ENCODE measurements around the gene VWA2.

VWA2 gene

GRCh38 chr10:114316744-114317143 is 77.7 kb downstream of the VWA2 start:
- H3K27ac ChIP-seq: no peak overlapping the region
- TF ChIP-seq, protein P1, sequence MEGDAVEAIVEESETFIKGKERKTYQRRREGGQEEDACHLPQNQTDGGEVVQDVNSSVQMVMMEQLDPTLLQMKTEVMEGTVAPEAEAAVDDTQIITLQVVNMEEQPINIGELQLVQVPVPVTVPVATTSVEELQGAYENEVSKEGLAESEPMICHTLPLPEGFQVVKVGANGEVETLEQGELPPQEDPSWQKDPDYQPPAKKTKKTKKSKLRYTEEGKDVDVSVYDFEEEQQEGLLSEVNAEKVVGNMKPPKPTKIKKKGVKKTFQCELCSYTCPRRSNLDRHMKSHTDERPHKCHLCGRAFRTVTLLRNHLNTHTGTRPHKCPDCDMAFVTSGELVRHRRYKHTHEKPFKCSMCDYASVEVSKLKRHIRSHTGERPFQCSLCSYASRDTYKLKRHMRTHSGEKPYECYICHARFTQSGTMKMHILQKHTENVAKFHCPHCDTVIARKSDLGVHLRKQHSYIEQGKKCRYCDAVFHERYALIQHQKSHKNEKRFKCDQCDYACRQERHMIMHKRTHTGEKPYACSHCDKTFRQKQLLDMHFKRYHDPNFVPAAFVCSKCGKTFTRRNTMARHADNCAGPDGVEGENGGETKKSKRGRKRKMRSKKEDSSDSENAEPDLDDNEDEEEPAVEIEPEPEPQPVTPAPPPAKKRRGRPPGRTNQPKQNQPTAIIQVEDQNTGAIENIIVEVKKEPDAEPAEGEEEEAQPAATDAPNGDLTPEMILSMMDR (conservative IDR thresholded peaks at IDR 0.05): no peak
- TF ChIP-seq ZFX (IDR thresholded peaks at IDR 0.05): no peak

GRCh38 chr10:114319406-114320248 is 80.6 kb downstream of the VWA2 start:
- no peak overlapping the region for H3K27ac ChIP-seq
- TF ChIP-seq, protein P1 (conservative IDR thresholded peaks at IDR 0.05): no peak
- no peak for TF ChIP-seq ZFX (IDR thresholded peaks at IDR 0.05)

DNA sequence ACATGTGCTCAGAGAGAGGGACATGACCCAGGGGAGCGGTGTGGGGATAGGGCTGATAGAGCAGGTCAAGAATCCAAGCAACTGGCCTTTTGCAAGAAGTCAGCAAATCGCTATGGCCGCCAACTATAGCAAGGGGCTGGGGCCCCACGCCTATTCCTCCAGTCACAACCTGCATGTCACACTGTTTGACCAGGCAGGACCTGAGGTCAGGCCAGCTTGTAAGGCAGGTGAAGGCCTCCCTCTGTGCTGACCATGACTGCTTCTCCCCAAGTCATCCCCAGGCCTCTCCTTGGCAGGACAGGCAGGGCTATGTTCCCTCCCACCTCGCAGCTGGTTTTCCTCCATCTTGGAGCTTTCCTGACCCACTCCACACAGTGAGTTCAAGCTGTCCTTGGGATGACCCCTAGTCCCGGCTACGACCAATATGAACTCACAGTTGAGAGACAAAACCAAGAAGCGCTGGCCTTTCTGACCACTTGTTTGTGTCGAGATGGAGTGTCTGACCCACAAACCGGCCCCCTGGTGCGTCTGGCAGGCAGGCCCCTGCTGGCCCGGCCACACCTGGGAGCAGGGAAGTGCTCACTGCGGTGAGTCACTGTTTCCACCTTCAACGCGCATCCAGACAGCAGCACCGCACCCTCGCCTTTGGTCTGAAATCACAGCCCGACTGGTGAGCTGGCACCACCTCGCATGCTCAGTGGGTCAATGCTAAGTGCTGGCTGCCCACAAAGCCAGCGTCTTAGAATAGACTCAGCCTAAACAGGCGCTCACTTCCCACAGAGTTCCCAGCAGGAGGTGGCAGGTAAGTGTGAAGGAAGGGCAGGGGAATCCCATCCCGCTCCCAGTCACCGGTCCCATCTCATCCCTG is 81.4 kb downstream of the VWA2 start:
- no peak for TF ChIP-seq ZFX (IDR thresholded peaks at IDR 0.05)
- TF ChIP-seq, protein P1 (conservative IDR thresholded peaks at IDR 0.05): no peak
- no peak overlapping the region for H3K27ac ChIP-seq

DNA sequence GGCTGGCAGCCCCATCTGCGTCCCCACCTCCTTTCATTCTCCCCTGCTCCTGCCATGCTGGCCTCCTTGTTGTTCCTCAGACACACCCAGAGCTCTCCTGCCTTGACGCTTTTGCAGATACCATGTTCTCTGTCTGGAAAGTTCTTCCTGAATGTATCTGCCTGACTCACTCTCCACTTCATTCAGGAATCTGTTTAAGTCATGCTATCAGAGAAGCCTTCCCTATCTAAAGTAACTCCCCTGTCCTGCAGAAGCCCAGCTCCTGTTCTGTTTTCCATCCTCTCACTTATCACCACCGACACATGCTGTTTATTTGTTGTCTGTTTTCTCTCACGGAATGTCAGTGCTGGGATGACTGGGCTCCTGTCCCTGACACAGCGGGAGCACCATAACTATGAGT is 83.3 kb downstream of the VWA2 start:
- no peak overlapping the region for H3K27ac ChIP-seq
- TF ChIP-seq, protein P1 (conservative IDR thresholded peaks at IDR 0.05): no peak
- TF ChIP-seq ZFX (IDR thresholded peaks at IDR 0.05): no peak

DNA sequence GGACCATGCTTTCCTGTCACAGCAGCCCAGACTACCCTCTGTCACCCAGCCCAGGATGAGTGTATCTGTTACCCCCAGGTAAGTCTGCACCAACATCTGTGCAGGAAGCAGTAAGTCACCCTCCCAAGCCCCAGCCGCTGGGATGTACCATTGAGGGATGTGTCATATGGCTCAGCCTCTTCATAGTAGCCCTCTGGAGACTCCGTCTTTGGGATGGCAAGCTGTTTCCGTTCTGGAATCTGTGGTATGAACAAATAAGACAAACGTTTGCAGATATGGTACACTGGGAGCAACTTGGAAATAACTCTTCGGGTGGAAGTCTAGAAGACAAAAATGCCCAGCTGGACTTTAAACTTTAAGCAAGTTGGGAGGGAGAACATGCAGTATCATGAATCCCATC is 84.0 kb downstream of the VWA2 start:
- H3K27ac ChIP-seq: no peak overlapping the region
- no peak for TF ChIP-seq ZFX (IDR thresholded peaks at IDR 0.05)
- TF ChIP-seq, protein P1 (conservative IDR thresholded peaks at IDR 0.05): no peak

DNA sequence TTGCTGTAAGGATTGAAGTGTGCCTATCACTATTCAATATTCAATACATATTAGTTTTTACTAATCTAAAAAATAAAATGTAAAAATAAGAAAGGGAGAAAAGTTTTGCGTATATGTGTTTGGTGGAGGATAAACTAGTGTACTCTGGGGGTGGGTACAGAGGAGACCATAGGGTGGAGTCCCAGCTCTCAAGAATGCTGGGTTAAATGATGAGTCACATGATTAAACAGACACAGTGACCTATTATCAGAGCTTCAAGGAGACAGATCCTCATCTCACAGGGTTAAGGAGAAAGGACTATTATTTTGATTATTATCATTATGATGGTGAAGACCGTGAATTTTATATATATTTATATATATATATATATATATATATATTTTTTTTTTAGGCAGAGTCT is 87.7 kb downstream of the VWA2 start:
- no peak overlapping the region for H3K27ac ChIP-seq
- TF ChIP-seq, protein P1 (conservative IDR thresholded peaks at IDR 0.05): no peak
- TF ChIP-seq ZFX (IDR thresholded peaks at IDR 0.05): no peak

Data from C4-2B (cell line).